HCT116 (cell line): ENCODE measurements around the gene FGGY. TPM values are rescaled to one million over a fixed set of nuclear protein-coding genes. Genes with fewer than 3 reads are reported as not detected.

Experiments
- ATAC-seq: fragments of 200-7000 bp; cut with Tn5 transposase; 2 replicates; pipeline ENCODE4 v1.9.1; 2020; ENCODE audit warnings: mild to moderate bottlenecking, moderate library complexity
- BruUV-seq: library from RNA; stranded (reverse); fragments of 400-500 nt; replicated peaks from 2 replicates; lab custom pipeline; 2021; lab: Mats Ljungman, UMichigan
- CTCF ChIA-PET: fragments of 300-600 bp; sonication (Branson Sonifier 250); formaldehyde crosslinking; loops from one replicate; lab custom pipeline; 2021; ENCODE audit warnings: antibody characterized with exemption; lab: Charles Lee
- POLR2A ChIA-PET: fragments of 300-600, 350-600 bp; sonication (Branson Sonifier 250); formaldehyde crosslinking; loops from one replicate; lab custom pipeline; 2021; ENCODE audit warnings: antibody characterized with exemption; lab: Charles Lee
- RAD21 ChIA-PET, 2 experiments: fragments of 300-600 bp; sonication (Branson Sonifier 250); formaldehyde crosslinking; loops; one replicate each; lab custom pipeline; 2023; ENCODE audit warnings: low total read pairs in 2 of 2; ENCODE audit not compliant: uncharacterized antibody in 2 of 2, unreplicated experiment in 2 of 2, low non-redundant PET in 1 of 2; lab: Charles Lee
- DNase-seq: peaks from one replicate; pipeline ENCODE4 v3.0.0-alpha.2; 2010; ENCODE audit warnings: low read depth, low spot score
- H2AFZ ChIP-seq: fragments of 200-600 bp; shearing (Covaris generic), sonication (generic); 2 replicates; pipeline ENCODE4 v1.6.1; 2017; ENCODE audit warnings: low read depth, mixed run types, mixed read lengths, antibody characterized with exemption, low read length; ENCODE audit not compliant: poor library complexity, severe bottlenecking
- H3K27ac ChIP-seq: 2 replicates; pipeline ENCODE4 v1.5.1; 2012; ENCODE audit warnings: low read depth, low read length
- H3K27me3 ChIP-seq: fragments of 200-600 bp; sonication (generic); 2 replicates; pipeline ENCODE4 v1.6.1; 2016; ENCODE audit warnings: mixed run types, low read length, mixed read lengths; ENCODE audit not compliant: insufficient read depth
- H3K36me3 ChIP-seq, 2 experiments: fragments of 200-500 bp in 1 of 2; fragments of 200-600 bp in 1 of 2; sonication (Bioruptor generic) in 1 of 2; sonication (generic) in 1 of 2; 2 replicates each; pipeline versions ENCODE4 v1.5.1 to v1.6.1; 2014 to 2016; ENCODE audit warnings: low read length in 2 of 2, inconsistent platforms in 1 of 2, mixed read lengths in 1 of 2, mixed run types in 1 of 2; ENCODE audit not compliant: insufficient read depth in 2 of 2, control insufficient read depth in 1 of 2
- H3K4me1 ChIP-seq, 2 experiments: fragments of 200-600 bp in 1 of 2; sonication (generic) in 1 of 2; 2 replicates each; pipeline versions ENCODE4 v1.5.1 to v1.6.1; 2012 to 2017; ENCODE audit warnings: low read length in 2 of 2, inconsistent platforms in 1 of 2, mild to moderate bottlenecking in 1 of 2, mixed read lengths in 1 of 2, mixed run types in 1 of 2, moderate library complexity in 1 of 2; ENCODE audit not compliant: insufficient read depth in 2 of 2, control insufficient read depth in 1 of 2
- H3K4me2 ChIP-seq: fragments of 200-600 bp; sonication (generic); 2 replicates; pipeline ENCODE4 v1.6.1; 2017; ENCODE audit warnings: mixed run types, low read length, mixed read lengths
- H3K4me3 ChIP-seq, 2 experiments: fragments of 200-600 bp in 1 of 2; sonication (generic) in 1 of 2; replicated peaks in 1 of 2; 2 replicates each; pipeline ENCODE4 v1.5.1; 2011 to 2016; ENCODE audit warnings: low read length in 2 of 2, control low read depth in 1 of 2, low read depth in 1 of 2, mild to moderate bottlenecking in 1 of 2, mixed read lengths in 1 of 2, mixed run types in 1 of 2
- H3K79me2 ChIP-seq: fragments of 200-600 bp; sonication (generic); 2 replicates; pipeline ENCODE4 v1.6.1; 2017; ENCODE audit warnings: mild to moderate bottlenecking, mixed run types, low read length, moderate library complexity, mixed read lengths; ENCODE audit not compliant: insufficient read depth
- H3K9ac ChIP-seq: fragments of 200-600 bp; sonication (generic); 2 replicates; pipeline ENCODE4 v1.6.1; 2016; ENCODE audit warnings: low read length, mixed read lengths
- H3K9me2 ChIP-seq: fragments of 200-600 bp; sonication (generic), shearing (Covaris generic); 2 replicates; pipeline ENCODE4 v1.6.1; 2017; ENCODE audit warnings: mixed run types, mild to moderate bottlenecking, moderate library complexity; ENCODE audit not compliant: insufficient read depth
- H3K9me3 ChIP-seq, 2 experiments: fragments of 200-500 bp in 1 of 2; fragments of 200-600 bp in 1 of 2; sonication (Bioruptor generic) in 1 of 2; sonication (generic) in 1 of 2; 2 replicates each; pipeline ENCODE4 v1.6.1; 2014 to 2017; ENCODE audit warnings: low read length in 2 of 2, mixed read lengths in 2 of 2, inconsistent platforms in 1 of 2, low read depth in 1 of 2, mild to moderate bottlenecking in 1 of 2, mixed run types in 1 of 2, moderate library complexity in 1 of 2; ENCODE audit not compliant: control insufficient read depth in 1 of 2, insufficient read depth in 1 of 2
- H4K20me1 ChIP-seq: fragments of 200-600 bp; sonication (generic), shearing (Covaris generic); 2 replicates; pipeline ENCODE4 v1.6.1; 2017; ENCODE audit warnings: mixed run types, mild to moderate bottlenecking, moderate library complexity; ENCODE audit not compliant: insufficient read depth
- CBX3 ChIP-seq: IDR thresholded peaks from 2 replicates; pipeline ENCODE4 v1.6.1; 2012; ENCODE audit warnings: low read depth
- CTCF ChIP-seq, 3 experiments: fragments of 200-600 bp in 1 of 3; sonication (generic) in 1 of 3; IDR thresholded peaks in 2 of 3; conservative IDR thresholded peaks in 1 of 3; 2 replicates each; pipeline ENCODE4 v1.5.1; 2012 to 2017; ENCODE audit warnings: low read depth in 2 of 3, low read length in 2 of 3, antibody characterized with exemption in 1 of 3, borderline replicate concordance in 1 of 3, control low read depth in 1 of 3, mild to moderate bottlenecking in 1 of 3, mixed read lengths in 1 of 3, mixed run types in 1 of 3, moderate library complexity in 1 of 3; ENCODE audit not compliant: insufficient read depth in 1 of 3
- EGR1 ChIP-seq: IDR thresholded peaks from 2 replicates; pipeline ENCODE4 v1.6.1; 2012; ENCODE audit warnings: low read depth
- ELF1 ChIP-seq: IDR thresholded peaks from 2 replicates; pipeline ENCODE4 v1.6.1; 2012; ENCODE audit warnings: low read depth, borderline replicate concordance
- EZH2 ChIP-seq: fragments of 200-600 bp; sonication (generic); IDR thresholded peaks from 2 replicates; pipeline ENCODE4 v1.6.1; 2017; ENCODE audit warnings: antibody characterized with exemption, mixed run types
- JUND ChIP-seq: IDR thresholded peaks from 2 replicates; pipeline ENCODE4 v1.6.1; 2012
- SIN3A ChIP-seq: IDR thresholded peaks from 2 replicates; pipeline ENCODE4 v1.6.1; 2012; ENCODE audit warnings: low read depth
- TCF7L2 ChIP-seq: IDR thresholded peaks from 2 replicates; pipeline ENCODE4 v1.7.0; 2011; ENCODE audit warnings: borderline replicate concordance, inconsistent platforms; ENCODE audit not compliant: insufficient read depth, insufficient read length; ENCODE audit errors: extremely low read depth
- YY1 ChIP-seq: IDR thresholded peaks from 2 replicates; pipeline ENCODE4 v1.6.1; 2011; ENCODE audit warnings: low read length, low read depth, moderate library complexity, mild to moderate bottlenecking; ENCODE audit not compliant: insufficient replicate concordance; ENCODE audit errors: extremely low read depth
- ZFX ChIP-seq: fragments of 450-650 bp; IDR thresholded peaks from 2 replicates; pipeline ENCODE4 v1.6.1; 2017
- ZNF274 ChIP-seq: fragments of 200-500 bp; sonication (Bioruptor generic); IDR thresholded peaks from 2 replicates; pipeline ENCODE4 v1.6.1; 2014; ENCODE audit warnings: mild to moderate bottlenecking, low read depth, low read length, inconsistent platforms
- intact Hi-C: fragments of 100-400 bp; cut with micrococcal nuclease; formaldehyde crosslinking; loops from 2 replicates; pipeline ENCODE4 v1.10.0; 2022
- total RNA-seq: library from RNA; stranded (reverse); gene quantifications from one replicate; pipeline ENCODE4 v1.2.1, GENCODE V29; 2021; ENCODE audit not compliant: unreplicated experiment
- TF ChIP-seq, protein P1 (sequence below): IDR thresholded peaks from 2 replicates; pipeline ENCODE4 v1.6.1; 2011; ENCODE audit warnings: mild to moderate bottlenecking, low read length, moderate library complexity; ENCODE audit not compliant: insufficient replicate concordance; ENCODE audit errors: extremely low read depth

FGGY gene
- total RNA-seq, 1 experiment from 2014 or later: 10.6 TPM

GRCh38 chr1:59737638-59738037, 440.7 kb downstream of the FGGY start:
- ATAC-seq (no peak), DNase-seq (no peak)
- Histone ChIP-seq H2AFZ (no peak overlapping the region), H4K20me1 (no peaks in the 10 kb centered on the region), H3K36me3 (no peaks in the 10 kb centered on the region), H3K27me3 (no peaks in the 10 kb centered on the region), H3K9ac (no peak overlapping the region), H3K9me2 (no peaks in the 10 kb centered on the region), H3K79me2 (no peaks in the 10 kb centered on the region)
- ChIA-PET RAD21 (no interaction called here), CTCF (no interaction called here)
- TF ChIP-seq YY1: no peak
- TF ChIP-seq TCF7L2: no peak
- TF ChIP-seq ZFX: no peak
- no peak for TF ChIP-seq JUND
- TF ChIP-seq, protein P1, sequence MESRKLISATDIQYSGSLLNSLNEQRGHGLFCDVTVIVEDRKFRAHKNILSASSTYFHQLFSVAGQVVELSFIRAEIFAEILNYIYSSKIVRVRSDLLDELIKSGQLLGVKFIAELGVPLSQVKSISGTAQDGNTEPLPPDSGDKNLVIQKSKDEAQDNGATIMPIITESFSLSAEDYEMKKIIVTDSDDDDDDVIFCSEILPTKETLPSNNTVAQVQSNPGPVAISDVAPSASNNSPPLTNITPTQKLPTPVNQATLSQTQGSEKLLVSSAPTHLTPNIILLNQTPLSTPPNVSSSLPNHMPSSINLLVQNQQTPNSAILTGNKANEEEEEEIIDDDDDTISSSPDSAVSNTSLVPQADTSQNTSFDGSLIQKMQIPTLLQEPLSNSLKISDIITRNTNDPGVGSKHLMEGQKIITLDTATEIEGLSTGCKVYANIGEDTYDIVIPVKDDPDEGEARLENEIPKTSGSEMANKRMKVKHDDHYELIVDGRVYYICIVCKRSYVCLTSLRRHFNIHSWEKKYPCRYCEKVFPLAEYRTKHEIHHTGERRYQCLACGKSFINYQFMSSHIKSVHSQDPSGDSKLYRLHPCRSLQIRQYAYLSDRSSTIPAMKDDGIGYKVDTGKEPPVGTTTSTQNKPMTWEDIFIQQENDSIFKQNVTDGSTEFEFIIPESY: no peak
- TF ChIP-seq CBX3: no peak
- no peak for TF ChIP-seq SIN3A
- TF ChIP-seq, all 23 proteins: peak for 0
- no TSS peak for BruUV-seq
- Histone ChIP-seq H3K4me2 (no peak overlapping the region), H3K4me3 (no peak overlapping the region), H3K4me1 (no peaks in the 10 kb centered on the region), H3K9me3 (no peaks in the 10 kb centered on the region), H3K27ac (no peak overlapping the region)
- POLR2A ChIA-PET: no interaction called here
- intact Hi-C loops: no loop called here

GRCh38 chr1:59738152-59738551, 441.3 kb downstream of the FGGY start:
- intact Hi-C loops: no loop called here
- Histone ChIP-seq H3K27me3 (no peaks in the 10 kb centered on the region), H4K20me1 (no peaks in the 10 kb centered on the region), H3K4me2 (no peak overlapping the region), H3K36me3 (no peaks in the 10 kb centered on the region), H3K9me2 (no peaks in the 10 kb centered on the region), H3K9me3 (no peaks in the 10 kb centered on the region), H3K27ac (no peak overlapping the region), H3K9ac (no peak overlapping the region), H3K79me2 (no peaks in the 10 kb centered on the region), H3K4me1 (no peaks in the 10 kb centered on the region), H2AFZ (no peak overlapping the region), H3K4me3 (no peak overlapping the region)
- BruUV-seq: no TSS peak
- TF ChIP-seq ZFX (no peak), EZH2 (no peak), SIN3A (no peak), CTCF (IDR thresholded peaks at IDR 0.05 in 2 of 3, conservative IDR thresholded peaks at IDR 0.05 in 1 of 3; ENCODE audit: borderline replicate concordance in 1 of 3, insufficient read depth in 1 of 3, low read depth in 2 of 3, low read length in 2 of 3) (no peak), YY1 (no peak), ZNF274 (no peak), EGR1 (no peak), ELF1 (no peak)
- TF ChIP-seq, protein P1: no peak
- RAD21 ChIA-PET: no interaction called here
- ATAC-seq (no peak), DNase-seq (no peak)
- POLR2A ChIA-PET: no interaction called here
- CTCF ChIA-PET: interaction anchor here (1.1 kb wide), 1 partner anchor 21 kb away, joined by 4 read pairs; no protein-coding TSS in a partner anchor
